Osteocyte (in vitro differentiated cells): ENCODE data around the gene TMEM200A. TPM values are rescaled to one million over a fixed set of nuclear protein-coding genes. Genes with fewer than 3 reads are reported as not detected.

Experiments
- DNase-seq: peaks from one replicate; pipeline ENCODE4 v3.0.0; 2021; ENCODE audit warnings: mixed read lengths; ENCODE audit not compliant: unreplicated experiment; ENCODE audit errors: extremely low spot score
- H3K27ac Mint-ChIP-seq: one replicate; pipeline ENCODE4 v1.8.0; 2021; ENCODE audit warnings: mild to moderate bottlenecking, mixed read lengths; ENCODE audit not compliant: unreplicated experiment
- H3K27me3 Mint-ChIP-seq: one replicate; pipeline ENCODE4 v1.8.0; 2021; ENCODE audit warnings: mixed read lengths; ENCODE audit not compliant: unreplicated experiment
- H3K36me3 Mint-ChIP-seq: one replicate; pipeline ENCODE4 v1.8.0; 2021; ENCODE audit warnings: mixed read lengths; ENCODE audit not compliant: unreplicated experiment
- H3K4me1 Mint-ChIP-seq: one replicate; pipeline ENCODE4 v1.8.0; 2021; ENCODE audit warnings: mixed read lengths; ENCODE audit not compliant: unreplicated experiment
- H3K4me3 Mint-ChIP-seq: one replicate; pipeline ENCODE4 v1.8.0; 2021; ENCODE audit warnings: mild to moderate bottlenecking, moderate library complexity, mixed read lengths; ENCODE audit not compliant: unreplicated experiment
- H3K9me3 Mint-ChIP-seq: one replicate; pipeline ENCODE4 v1.8.0; 2021; ENCODE audit warnings: mixed read lengths; ENCODE audit not compliant: unreplicated experiment
- CTCF ChIP-seq: fragments of 200-600 bp; sonication (generic); IDR thresholded peaks from 2 replicates; pipeline ENCODE4 v1.5.0; 2021; ENCODE audit warnings: antibody characterized with exemption, mild to moderate bottlenecking, moderate library complexity
- total RNA-seq: library from RNA; stranded (reverse); gene quantifications from 2 replicates; pipeline ENCODE4 v1.2.1, GENCODE V29; 2021

The TMEM200A gene
- total RNA-seq, 1 donor from 2014 or later: 11.2 TPM

GRCh38 chr6:130470766-130471165 is 104.9 kb downstream of the TMEM200A start:
- H3K36me3 Mint-ChIP-seq: no peaks in the 10 kb centered on the region
- no peak overlapping the region for H3K4me3 Mint-ChIP-seq

GRCh38 chr6:130473886-130474285 is 108.1 kb downstream of the TMEM200A start:
- H3K36me3 Mint-ChIP-seq: no peaks in the 10 kb centered on the region
- DNase-seq: no peak
- peaks cover 2% of the 10 kb centered on the region for H3K27me3 Mint-ChIP-seq
- H3K4me3 Mint-ChIP-seq: no peak overlapping the region
- TF ChIP-seq CTCF: no peak
- peaks cover 3% of the 10 kb centered on the region for H3K4me1 Mint-ChIP-seq
- H3K27ac Mint-ChIP-seq: no peak overlapping the region
- peaks cover 21% of the 10 kb centered on the region for H3K9me3 Mint-ChIP-seq

More at GRCh38 chr6:130470766-130471165, 104.9 kb downstream of the TMEM200A start:
- Mint-ChIP-seq H3K27ac (no peak overlapping the region), H3K27me3 (peaks cover 2% of the 10 kb centered on the region), H3K4me1 (peaks cover 15% of the 10 kb centered on the region), H3K9me3 (peaks cover 4% of the 10 kb centered on the region)
- DNase-seq: no peak
- no peak for TF ChIP-seq CTCF

GRCh38 chr6:130482645-130483390 is 117.0 kb downstream of the TMEM200A start:
- Mint-ChIP-seq H3K9me3 (peaks cover 8% of the 10 kb centered on the region), H3K36me3 (no peaks in the 10 kb centered on the region), H3K27me3 (no peaks in the 10 kb centered on the region), H3K4me1 (peaks cover 12% of the 10 kb centered on the region), H3K27ac (peak overlapping the region; percentile 20), H3K4me3 (no peak overlapping the region)
- no peak for TF ChIP-seq CTCF
- no peak for DNase-seq

- no peak for DNase-seq
- Mint-ChIP-seq H3K36me3 (no peaks in the 10 kb centered on the region), H3K9me3 (peaks cover 5% of the 10 kb centered on the region), H3K4me3 (no peak overlapping the region), H3K27me3 (no peaks in the 10 kb centered on the region), H3K4me1 (peaks cover 12% of the 10 kb centered on the region), H3K27ac (no peak overlapping the region)
- TF ChIP-seq CTCF: no peak
Observed at GRCh38 chr6:130485870-130486269, 120.1 kb downstream of the TMEM200A start.

GRCh38 chr6:130486417-130486816 is 120.6 kb downstream of the TMEM200A start:
- Mint-ChIP-seq H3K4me3 (no peak overlapping the region), H3K36me3 (no peaks in the 10 kb centered on the region)

More at GRCh38 chr6:130486417-130486816, 120.6 kb downstream of the TMEM200A start:
- Mint-ChIP-seq H3K27me3 (no peaks in the 10 kb centered on the region), H3K9me3 (peaks cover 10% of the 10 kb centered on the region), H3K4me1 (peaks cover 12% of the 10 kb centered on the region), H3K27ac (no peak overlapping the region)
- no peak for TF ChIP-seq CTCF
- no peak for DNase-seq
